Epidermal melanocyte (primary cell): ENCODE data around the gene MOCS2.

Source experiments
- DNase-seq: peaks from one replicate; pipeline ENCODE4 v3.0.0; 2011; ENCODE audit warnings: low spot score; ENCODE audit not compliant: insufficient read length

MOCS2 gene

GRCh38 chr5:53095217-53095616 is 14.3 kb downstream of the MOCS2 start:
- DNase-seq = no peak

DNA sequence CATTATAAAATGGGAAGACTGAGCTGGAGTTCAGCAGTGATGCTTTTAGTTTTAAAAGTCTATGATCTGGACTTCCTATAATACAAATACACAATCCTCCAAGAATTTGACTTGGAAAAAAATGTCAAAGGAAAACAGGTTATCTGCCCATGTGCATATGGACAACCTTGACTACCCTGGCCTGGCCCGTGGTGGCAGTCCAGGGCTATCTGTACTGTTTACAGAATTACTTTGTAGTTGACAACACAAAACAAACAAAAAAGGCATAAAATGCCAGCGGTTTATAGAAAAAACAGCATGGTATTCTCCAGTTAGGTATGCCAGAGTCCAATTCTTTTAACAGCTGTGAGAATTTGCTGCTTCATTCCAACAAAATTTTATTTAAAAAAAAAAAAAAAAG is 17.3 kb downstream of the MOCS2 start:
- no peak for DNase-seq

- no peak for DNase-seq
Observed at GRCh38 chr5:53091289-53091688, 18.3 kb downstream of the MOCS2 start.

- no peak for DNase-seq
Observed at GRCh38 chr5:53090229-53090628, 19.3 kb downstream of the MOCS2 start.

GRCh38 chr5:53089481-53089991 is 20.0 kb downstream of the MOCS2 start:
- peak; percentile 37 for DNase-seq

- DNase-seq = no peak
Observed at GRCh38 chr5:53087621-53088121, 21.9 kb downstream of the MOCS2 start.

GRCh38 chr5:53087171-53087570 is 22.4 kb downstream of the MOCS2 start:
- DNase-seq = no peak

DNA sequence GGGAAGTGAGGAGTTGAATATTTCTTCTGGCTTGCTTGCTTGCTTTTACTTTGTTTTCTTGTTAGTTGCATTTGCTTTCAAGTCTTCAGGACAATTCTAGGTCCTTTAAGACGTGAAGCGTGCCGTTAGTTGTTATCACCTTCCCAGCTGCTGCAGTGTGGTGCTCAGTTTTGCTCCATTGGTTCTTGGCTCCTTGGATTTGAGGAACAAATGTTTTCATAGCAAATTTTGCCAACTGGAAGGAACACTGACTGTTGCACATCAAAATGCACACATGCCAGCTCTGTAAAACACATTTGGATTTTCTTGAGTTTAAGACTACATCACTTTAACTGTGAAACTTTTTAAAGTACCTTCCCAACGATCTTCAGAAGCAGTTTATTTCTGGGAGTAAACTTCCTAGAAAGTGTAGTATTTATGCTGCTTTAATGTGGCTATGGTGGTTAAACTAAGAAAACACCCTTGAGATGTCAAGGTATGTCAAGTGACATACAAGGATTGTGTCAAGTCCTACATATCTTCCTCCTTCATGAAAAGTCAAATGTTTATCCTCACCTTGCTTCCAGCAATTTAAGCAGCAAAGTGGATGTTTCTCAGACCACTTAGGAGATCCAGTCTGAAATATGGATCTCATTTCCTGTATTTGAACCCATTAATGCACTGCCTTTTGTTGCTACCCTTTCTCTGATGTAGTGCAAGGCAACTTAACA is 24.9 kb downstream of the MOCS2 start:
- DNase-seq = no peak

GRCh38 chr5:53083927-53084326 is 25.6 kb downstream of the MOCS2 start:
- DNase-seq = no peak

DNA sequence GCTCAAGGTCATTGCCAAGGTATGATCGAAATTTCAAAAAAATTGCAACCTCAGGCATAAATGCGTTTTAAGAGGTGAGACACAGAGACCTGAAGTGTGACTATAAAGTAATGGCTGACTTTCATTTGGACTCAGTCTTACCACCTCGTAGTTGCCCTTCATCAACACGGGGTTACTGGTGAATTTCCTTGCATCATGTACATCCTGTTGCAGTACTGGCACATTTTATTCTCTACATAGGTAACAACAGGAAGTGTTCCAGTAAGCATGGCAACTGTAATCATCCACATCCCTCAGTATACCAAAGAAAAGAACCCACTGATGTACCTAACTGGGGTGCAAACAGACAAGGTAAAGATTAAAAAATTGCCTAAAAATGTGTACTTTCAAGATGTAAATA is 29.3 kb downstream of the MOCS2 start:
- no peak for DNase-seq

- DNase-seq = no peak
Observed at GRCh38 chr5:53076014-53076583, 33.5 kb downstream of the MOCS2 start.

DNA sequence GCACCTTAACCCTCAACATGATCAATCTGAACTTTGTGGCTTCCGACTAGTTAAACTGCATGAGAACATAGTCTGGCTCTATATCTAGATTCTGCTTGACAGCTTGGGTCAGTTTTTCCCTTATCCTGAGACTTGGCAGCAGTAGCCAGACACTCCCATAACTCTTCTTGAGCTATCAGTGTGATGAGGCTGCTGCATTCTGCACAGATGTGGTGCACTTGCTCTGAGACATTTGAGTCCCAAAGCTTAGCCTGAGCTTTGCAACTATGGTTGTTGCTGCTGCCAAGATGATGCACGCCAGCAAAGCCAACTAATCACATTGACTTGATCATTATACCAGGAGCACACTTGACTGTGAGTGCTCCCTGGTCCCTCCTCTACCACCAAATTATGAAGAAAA is 36.2 kb downstream of the MOCS2 start:
- no peak for DNase-seq

GRCh38 chr5:53071738-53072137 is 37.8 kb downstream of the MOCS2 start:
- DNase-seq = no peak

- no peak for DNase-seq
Observed at GRCh38 chr5:53071298-53071697, 38.3 kb downstream of the MOCS2 start.

GRCh38 chr5:53069626-53070025 is 39.9 kb downstream of the MOCS2 start:
- no peak for DNase-seq

DNA sequence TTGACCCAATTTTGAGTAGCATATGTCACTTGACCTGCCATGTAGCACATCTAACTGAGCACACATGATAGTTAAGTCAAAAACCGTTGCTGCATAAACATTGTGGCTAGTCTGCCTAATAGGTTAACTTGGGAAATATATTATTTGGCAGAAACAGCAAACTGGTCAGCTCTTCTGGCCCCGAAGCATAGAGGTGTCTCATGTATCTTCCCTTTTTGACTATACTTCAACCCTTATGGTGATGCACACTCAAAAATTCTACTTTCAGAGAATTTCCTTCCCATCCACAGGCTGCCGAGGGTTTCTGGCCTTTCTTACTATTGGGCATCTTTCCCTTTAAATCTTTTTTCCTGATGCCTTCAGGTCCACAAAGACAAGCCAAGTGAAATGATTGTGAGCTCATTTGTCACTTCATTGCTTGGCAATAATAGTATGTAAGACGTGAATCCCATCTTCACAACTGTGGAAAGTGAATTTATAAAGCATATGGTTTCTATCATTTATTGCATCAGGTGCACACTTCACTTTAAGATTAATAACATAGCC is 41.2 kb downstream of the MOCS2 start:
- DNase-seq = no peak

DNA sequence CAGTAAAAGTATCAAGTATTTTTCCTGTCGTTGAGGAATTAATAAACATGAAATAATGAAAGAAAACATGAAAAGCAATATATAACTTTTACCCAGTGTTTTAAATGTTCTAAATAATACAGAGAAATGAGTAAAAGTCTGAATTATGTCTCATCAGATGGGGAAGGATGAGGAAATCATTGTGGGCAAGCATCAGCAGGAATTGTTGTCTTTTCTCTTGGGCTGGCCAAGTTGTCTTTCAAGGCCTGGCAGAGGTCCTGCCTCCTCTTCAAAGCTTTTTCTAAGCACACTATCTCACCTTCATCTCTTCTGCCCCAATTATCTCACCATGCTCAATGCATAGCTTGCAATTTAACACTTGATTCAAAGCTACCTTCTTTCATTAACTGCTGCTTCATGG is 41.9 kb downstream of the MOCS2 start:
- no peak for DNase-seq

DNA sequence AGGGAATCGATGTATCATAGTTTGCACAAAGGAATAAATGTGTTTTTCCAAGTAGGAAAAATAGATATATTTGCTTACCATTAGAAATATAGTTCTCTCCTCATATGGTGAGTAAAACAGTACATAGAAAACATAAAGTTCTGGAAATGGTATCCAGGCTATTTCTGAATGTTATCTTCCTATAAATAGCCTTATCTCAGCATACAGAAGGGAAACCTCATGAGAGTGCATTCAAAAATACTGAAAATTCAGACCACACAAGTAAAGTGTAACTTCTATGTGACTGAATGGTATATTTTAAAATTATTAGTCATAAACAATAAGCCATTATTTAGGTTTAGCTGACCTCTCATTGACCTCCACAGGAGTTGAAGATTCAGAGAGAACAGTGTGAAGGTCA is 43.5 kb downstream of the MOCS2 start:
- no peak for DNase-seq

GRCh38 chr5:53063791-53064190 is 45.8 kb downstream of the MOCS2 start:
- no peak for DNase-seq

GRCh38 chr5:53063176-53063575 is 46.4 kb downstream of the MOCS2 start:
- no peak for DNase-seq

- DNase-seq = no peak
Observed at GRCh38 chr5:53059281-53059680, 50.3 kb downstream of the MOCS2 start.

GRCh38 chr5:53055365-53055764 is 54.2 kb downstream of the MOCS2 start:
- DNase-seq = no peak

DNA sequence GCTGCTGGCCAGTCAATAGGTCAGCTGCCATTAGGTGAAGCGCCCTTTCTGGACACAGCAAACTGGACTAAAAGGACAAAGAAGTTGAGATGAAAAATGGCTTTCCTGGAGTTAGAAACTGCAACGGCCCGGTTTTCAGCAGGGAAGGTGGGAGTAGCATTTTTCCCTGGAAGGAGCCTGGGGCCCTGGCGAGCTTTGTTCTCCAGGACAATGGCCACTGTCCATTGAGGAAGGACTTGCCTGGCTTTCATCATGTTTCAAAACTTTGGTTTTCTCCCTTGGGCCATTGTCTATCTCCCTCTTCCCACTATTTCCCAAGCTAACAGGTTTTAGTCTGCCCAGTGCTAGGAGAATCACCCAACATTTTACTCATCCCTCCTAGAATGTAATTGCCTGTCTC is 56.2 kb downstream of the MOCS2 start:
- DNase-seq = no peak
